ENCODE results near the gene MTHFSD.

- no peak for TF ChIP-seq REST (IDR thresholded peaks at IDR 0.05; ENCODE audit: low read depth, low read length)
- TF ChIP-seq CTCF (IDR thresholded peaks at IDR 0.05), result no peak
- no peak for TF ChIP-seq NRF1 (IDR thresholded peaks at IDR 0.05; ENCODE audit: low read depth, low read length)
- TF ChIP-seq TEAD4 (IDR thresholded peaks at IDR 0.05; ENCODE audit: borderline replicate concordance, insufficient read depth), result no peak
- no peak for TF ChIP-seq USF2 (IDR thresholded peaks at IDR 0.05; ENCODE audit: borderline replicate concordance, low read depth, low read length)
- TF ChIP-seq POLR2AphosphoS5 (IDR thresholded peaks at IDR 0.05; ENCODE audit: low read depth, low read length), result no peak
Measured at GRCh38 chr16:86532526-86532815, 22.6 kb downstream of the MTHFSD start.
